COLO668 (cell line): ENCODE measurements around the gene TDRD6.

Experiments used
- DNase-seq: peaks from one replicate; lab custom pipeline; 2025; ENCODE audit not compliant: unreplicated experiment; lab: John Stamatoyannopoulos, UW

The TDRD6 gene

GRCh38 chr6:46676604-46677313 is 10.9 kb upstream of the TDRD6 start:
- no peak for DNase-seq

- DNase-seq, result no peak
These were observed 10.4 kb upstream of the TDRD6 start for GRCh38 chr6:46677314-46677654.

GRCh38 chr6:46684771-46685170 is 2.9 kb upstream of the TDRD6 start:
- no peak for DNase-seq

- DNase-seq, result no peak
These were observed 656 bp downstream of the TDRD6 start for GRCh38 chr6:46688117-46688965.

- DNase-seq, result no peak
These were observed 1.3 kb downstream of the TDRD6 start for GRCh38 chr6:46688966-46689335.

- DNase-seq, result no peak
These were observed 2.0 kb downstream of the TDRD6 start for GRCh38 chr6:46689657-46690056.

- DNase-seq, result no peak
These were observed 2.6 kb downstream of the TDRD6 start for GRCh38 chr6:46690141-46690755.

GRCh38 chr6:46690911-46691451 is 3.3 kb downstream of the TDRD6 start:
- DNase-seq, result no peak

GRCh38 chr6:46699970-46700369 is 12.3 kb downstream of the TDRD6 start:
- no peak for DNase-seq

GRCh38 chr6:46704562-46704961 is 16.9 kb downstream of the TDRD6 start:
- DNase-seq, result no peak

- no peak for DNase-seq
These were observed 18.8 kb downstream of the TDRD6 start for GRCh38 chr6:46706464-46706863.

- DNase-seq, result no peak
These were observed 23.8 kb downstream of the TDRD6 start for GRCh38 chr6:46711491-46711890.

GRCh38 chr6:46715141-46715540 is 27.5 kb downstream of the TDRD6 start:
- DNase-seq, result no peak

- DNase-seq, result peak; percentile 27
These were observed 31.4 kb downstream of the TDRD6 start for GRCh38 chr6:46719099-46719498.

- DNase-seq, result no peak
These were observed 32.7 kb downstream of the TDRD6 start for GRCh38 chr6:46720401-46720800.

GRCh38 chr6:46729787-46730326 is 42.2 kb downstream of the TDRD6 start:
- DNase-seq, result no peak

GRCh38 chr6:46730921-46731461 is 43.3 kb downstream of the TDRD6 start:
- no peak for DNase-seq

GRCh38 chr6:46733341-46733801 is 45.7 kb downstream of the TDRD6 start:
- no peak for DNase-seq

- peak; percentile 39 for DNase-seq
These were observed 47.4 kb downstream of the TDRD6 start, which contains the start of gene PLA2G7 for GRCh38 chr6:46734867-46735719. TSS of gene PLA2G7 (minus strand) at chr6:46735375. CDS start at chr6:46722891, 12,484 bp downstream.

- no peak for DNase-seq
These were observed 48.0 kb downstream of the TDRD6 start for GRCh38 chr6:46735720-46736031.
